Left ventricle myocardium inferior (tissue), 1 donor: Measurements from ENCODE around the gene SORCS3. TPM values are rescaled to one million over a fixed set of nuclear protein-coding genes. Genes with fewer than 3 reads are reported as not detected.

Experiments
- DNase-seq: peaks from one replicate; pipeline ENCODE4 v3.0.0-alpha.2; 2020
- H3K27ac ChIP-seq: fragments of 200-600 bp; replicated peaks from 2 replicates; pipeline ENCODE4 v1.8.0; 2021
- H3K27me3 ChIP-seq: fragments of 200-600 bp; 2 replicates; pipeline ENCODE4 v1.8.0; 2021; ENCODE audit warnings: low read depth
- H3K36me3 ChIP-seq: fragments of 200-600 bp; 2 replicates; pipeline ENCODE4 v1.8.0; 2021
- H3K4me1 ChIP-seq: fragments of 200-600 bp; 2 replicates; pipeline ENCODE4 v1.8.0; 2021
- H3K4me3 ChIP-seq: fragments of 200-600 bp; 2 replicates; pipeline ENCODE4 v1.8.0; 2021; ENCODE audit warnings: mild to moderate bottlenecking, moderate library complexity
- H3K9me3 ChIP-seq: fragments of 200-600 bp; replicated peaks from 2 replicates; pipeline ENCODE4 v1.8.0; 2021
- intact Hi-C: fragments of 100-400 bp; cut with micrococcal nuclease; formaldehyde crosslinking; loops from one replicate; pipeline ENCODE4 v1.11.0; 2022
- total RNA-seq: library from RNA; stranded (reverse); fragmentation: NEBNext Ultra II Directional; extraction: Animal tissue kit (Norgen Biotek cat#: 25700); gene quantifications from one replicate; pipeline ENCODE4 v1.2.1, GENCODE V29; 2021
- TF ChIP-seq, protein P1 (sequence below): fragments of 200-600 bp; IDR thresholded peaks from 2 replicates; pipeline ENCODE4 v1.8.0; 2021; ENCODE audit warnings: antibody characterized with exemption, mild to moderate bottlenecking, borderline replicate concordance
- donor health status: DM: no; HTN: yes; CAD: no; lungs with severe emphysema.

SORCS3 gene
- total RNA-seq, 1 donor from 2014 or later, result 0.03 TPM

DNA sequence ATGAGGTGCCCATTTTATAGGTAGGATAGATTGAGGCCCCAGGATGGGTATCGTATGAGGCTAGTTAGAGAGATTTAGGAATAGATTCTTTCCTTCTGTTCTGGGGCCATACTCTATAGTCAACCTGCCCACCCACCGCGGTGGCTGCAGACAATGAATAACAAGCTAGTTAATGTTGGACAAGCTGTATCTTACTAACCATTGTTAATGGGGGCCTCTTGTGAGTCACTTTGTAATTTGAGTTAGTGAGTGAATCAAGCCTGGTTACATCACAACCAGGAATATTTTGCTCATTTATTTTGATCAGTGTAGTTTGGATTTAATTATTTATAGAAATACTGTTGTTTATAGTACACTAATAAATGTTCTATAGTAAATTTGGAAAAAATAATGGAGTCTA, 7.3 kb downstream of the SORCS3 start:
- no peak overlapping the region for H3K27ac ChIP-seq
- no peak for DNase-seq
- H3K4me3 ChIP-seq, result no peak overlapping the region
- no peaks in the 10 kb centered on the region for H3K36me3 ChIP-seq
- H3K4me1 ChIP-seq, result no peaks in the 10 kb centered on the region
- H3K27me3 ChIP-seq, result peaks cover 82% of the 10 kb centered on the region
- H3K9me3 ChIP-seq, result no peaks in the 10 kb centered on the region
- TF ChIP-seq, protein P1, sequence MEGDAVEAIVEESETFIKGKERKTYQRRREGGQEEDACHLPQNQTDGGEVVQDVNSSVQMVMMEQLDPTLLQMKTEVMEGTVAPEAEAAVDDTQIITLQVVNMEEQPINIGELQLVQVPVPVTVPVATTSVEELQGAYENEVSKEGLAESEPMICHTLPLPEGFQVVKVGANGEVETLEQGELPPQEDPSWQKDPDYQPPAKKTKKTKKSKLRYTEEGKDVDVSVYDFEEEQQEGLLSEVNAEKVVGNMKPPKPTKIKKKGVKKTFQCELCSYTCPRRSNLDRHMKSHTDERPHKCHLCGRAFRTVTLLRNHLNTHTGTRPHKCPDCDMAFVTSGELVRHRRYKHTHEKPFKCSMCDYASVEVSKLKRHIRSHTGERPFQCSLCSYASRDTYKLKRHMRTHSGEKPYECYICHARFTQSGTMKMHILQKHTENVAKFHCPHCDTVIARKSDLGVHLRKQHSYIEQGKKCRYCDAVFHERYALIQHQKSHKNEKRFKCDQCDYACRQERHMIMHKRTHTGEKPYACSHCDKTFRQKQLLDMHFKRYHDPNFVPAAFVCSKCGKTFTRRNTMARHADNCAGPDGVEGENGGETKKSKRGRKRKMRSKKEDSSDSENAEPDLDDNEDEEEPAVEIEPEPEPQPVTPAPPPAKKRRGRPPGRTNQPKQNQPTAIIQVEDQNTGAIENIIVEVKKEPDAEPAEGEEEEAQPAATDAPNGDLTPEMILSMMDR, result no peak
- intact Hi-C loops, result no loop called here

DNA sequence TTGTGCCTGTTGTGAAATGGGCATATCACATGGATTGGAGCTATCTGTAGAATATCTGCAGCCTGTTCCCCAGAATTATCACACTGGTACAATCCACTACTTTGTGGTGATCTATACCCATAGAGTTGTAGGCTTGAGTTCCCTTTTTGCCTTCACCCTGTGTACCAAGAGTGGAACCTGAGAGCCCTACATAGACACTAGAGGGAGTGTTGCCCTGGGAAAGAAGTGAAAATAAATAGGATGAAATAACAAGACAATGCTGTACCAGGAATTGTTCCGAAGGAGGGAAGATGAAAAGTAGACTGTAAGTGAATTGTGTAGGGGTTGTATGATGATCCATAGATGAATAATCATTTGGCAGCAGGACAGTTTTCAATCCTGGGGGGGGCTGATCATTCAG, 9.0 kb downstream of the SORCS3 start:
- H3K9me3 ChIP-seq, result no peaks in the 10 kb centered on the region
- H3K4me1 ChIP-seq, result no peaks in the 10 kb centered on the region
- no peak overlapping the region for H3K4me3 ChIP-seq
- peaks cover 68% of the 10 kb centered on the region for H3K27me3 ChIP-seq
- no peaks in the 10 kb centered on the region for H3K36me3 ChIP-seq
- intact Hi-C loops, result no loop called here
- TF ChIP-seq, protein P1, result peak; percentile 63
- H3K27ac ChIP-seq, result no peak overlapping the region
- DNase-seq, result no peak

DNA sequence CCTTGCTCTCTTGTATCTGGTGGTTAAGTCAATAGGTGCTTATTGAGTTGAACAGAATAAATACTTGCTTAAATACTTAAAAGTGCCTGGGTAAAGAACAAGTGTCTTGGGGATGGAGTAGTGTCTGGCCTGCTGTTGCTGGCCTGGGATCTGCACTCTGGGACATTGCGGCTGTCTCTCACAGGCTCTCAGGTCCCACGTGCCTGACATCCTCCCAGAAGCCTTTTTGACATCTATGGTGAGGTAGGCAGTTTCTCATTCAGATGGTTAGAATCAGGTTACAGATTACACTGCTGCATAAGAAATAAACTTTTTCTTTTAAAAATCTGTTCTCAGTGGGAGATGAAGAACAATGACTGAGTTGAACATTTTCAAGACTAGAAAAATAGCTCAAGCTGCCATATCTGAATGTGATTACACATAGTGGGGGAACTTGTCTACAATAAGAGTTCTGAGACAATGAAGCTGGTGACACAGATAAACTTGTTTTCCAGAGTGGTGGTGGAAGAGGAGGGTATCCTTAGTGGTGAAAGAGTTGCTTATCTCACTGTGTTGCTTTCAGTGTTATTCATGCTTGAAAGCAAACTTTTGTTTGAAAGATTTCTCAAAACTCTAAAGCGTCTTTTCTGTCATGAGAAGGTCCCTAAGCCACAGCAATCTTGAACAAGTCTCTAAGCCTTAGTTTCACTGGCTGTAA, 9.7 kb downstream of the SORCS3 start:
- peaks cover 61% of the 10 kb centered on the region for H3K27me3 ChIP-seq
- H3K4me1 ChIP-seq, result no peaks in the 10 kb centered on the region
- H3K36me3 ChIP-seq, result no peaks in the 10 kb centered on the region
- TF ChIP-seq, protein P1, result no peak
- DNase-seq, result no peak
- intact Hi-C loops, result no loop called here
- no peaks in the 10 kb centered on the region for H3K9me3 ChIP-seq
- H3K27ac ChIP-seq, result no peak overlapping the region
- no peak overlapping the region for H3K4me3 ChIP-seq

DNA sequence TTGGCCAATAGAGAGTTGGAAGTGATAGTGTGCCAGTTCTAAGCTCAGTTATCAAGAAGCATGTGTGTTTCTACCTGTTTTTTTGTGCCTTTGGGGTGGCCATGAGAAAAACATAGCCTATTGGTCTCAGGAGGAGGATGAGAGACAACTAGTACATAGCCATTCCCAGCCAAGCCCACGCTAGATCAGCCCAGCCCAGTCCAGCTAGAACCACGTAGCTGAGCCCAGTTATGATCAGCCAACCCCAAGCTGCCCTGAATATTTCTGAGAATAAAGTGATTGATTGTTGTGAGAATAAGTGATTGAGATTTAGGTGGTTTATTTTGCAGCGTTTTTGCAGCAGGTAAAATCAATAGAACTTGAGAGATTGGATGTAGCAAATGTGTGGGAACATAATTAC, 15.9 kb downstream of the SORCS3 start:
- intact Hi-C loops, result no loop called here
- no peak overlapping the region for H3K4me3 ChIP-seq
- DNase-seq, result no peak
- TF ChIP-seq, protein P1, result no peak
- H3K27me3 ChIP-seq, result peaks cover 31% of the 10 kb centered on the region
- no peaks in the 10 kb centered on the region for H3K9me3 ChIP-seq
- no peak overlapping the region for H3K27ac ChIP-seq
- H3K4me1 ChIP-seq, result no peaks in the 10 kb centered on the region
- H3K36me3 ChIP-seq, result no peaks in the 10 kb centered on the region

DNA sequence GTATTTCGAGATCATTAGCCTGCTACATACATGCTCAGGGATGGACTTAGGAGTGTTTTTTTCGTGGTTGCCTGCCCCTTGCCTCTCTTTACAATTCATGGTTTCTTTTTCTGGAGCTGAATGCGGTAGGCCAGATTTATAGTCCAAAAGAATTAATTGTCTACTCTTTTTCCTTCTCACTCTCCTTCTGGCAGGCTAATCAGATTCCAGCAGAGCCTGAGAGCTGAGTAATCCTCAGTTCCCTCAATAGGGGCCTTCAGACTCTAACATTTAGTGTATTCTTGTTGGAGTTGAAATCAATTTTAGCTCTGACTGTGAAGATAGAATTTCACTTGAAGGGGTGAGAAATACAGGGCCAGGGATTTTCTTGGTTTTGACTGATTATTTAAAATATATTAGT, 16.4 kb downstream of the SORCS3 start:
- TF ChIP-seq, protein P1, result no peak
- intact Hi-C loops, result no loop called here
- no peak for DNase-seq
- Histone ChIP-seq H3K4me3 (no peak overlapping the region), H3K27ac (no peak overlapping the region), H3K36me3 (no peaks in the 10 kb centered on the region), H3K27me3 (peaks cover 27% of the 10 kb centered on the region), H3K9me3 (no peaks in the 10 kb centered on the region), H3K4me1 (no peaks in the 10 kb centered on the region)
